Fibroblast of the aortic adventitia (primary cell): ENCODE data around the gene ZC3HAV1L. TPM values are rescaled to one million over a fixed set of nuclear protein-coding genes. Genes with fewer than 3 reads are reported as not detected.

Experiments used
- DNase-seq: peaks from one replicate; pipeline ENCODE4 v3.0.0-alpha.2; 2010; ENCODE audit warnings: low read depth
- H3K4me3 ChIP-seq: 2 replicates; pipeline ENCODE4 v1.5.1; 2011; ENCODE audit warnings: low read depth, mild to moderate bottlenecking, control low read depth, low read length, moderate library complexity
- CTCF ChIP-seq: IDR thresholded peaks from 2 replicates; pipeline ENCODE4 v1.5.1; 2011; ENCODE audit warnings: mild to moderate bottlenecking, low read length, control low read depth, inconsistent platforms; ENCODE audit not compliant: insufficient read depth
- total RNA-seq: library from RNA; depleted of rRNA; stranded (reverse); fragments of >200 nt; gene quantifications from 2 replicates; pipeline ENCODE4 v1.2.3, GENCODE V29; 2012; ENCODE audit warnings: low replicate concordance

The ZC3HAV1L gene
- total RNA-seq, 1 donor, result 11.9 TPM

- no peak overlapping the region for H3K4me3 ChIP-seq
- DNase-seq, result peak; percentile 75
- TF ChIP-seq CTCF, result no peak
Observed at GRCh38 chr7:138992052-138992531, 43.8 kb downstream of the ZC3HAV1L start.

DNA sequence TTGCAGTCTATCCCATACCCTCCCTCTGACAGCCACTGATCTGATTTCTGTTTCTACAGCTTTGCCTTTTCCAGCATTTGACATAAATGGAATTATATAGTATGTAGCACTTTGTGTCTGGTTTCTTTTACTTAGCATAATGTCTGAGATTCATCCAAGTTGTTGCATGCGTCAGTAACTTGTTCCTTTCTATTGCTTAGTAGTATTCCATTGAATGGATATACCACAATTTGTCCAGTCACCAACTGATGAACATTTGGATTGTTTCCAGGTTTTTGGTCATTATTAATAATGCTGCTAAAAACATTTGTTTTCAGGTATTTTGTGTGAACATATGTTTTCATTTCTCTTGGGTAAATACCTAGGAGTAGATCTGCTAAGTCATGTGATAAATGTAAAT is 48.2 kb downstream of the ZC3HAV1L start:
- no peak overlapping the region for H3K4me3 ChIP-seq
- DNase-seq, result no peak
- no peak for TF ChIP-seq CTCF

GRCh38 chr7:138982204-138982623 is 53.6 kb downstream of the ZC3HAV1L start:
- DNase-seq, result peak; percentile 16
- no peak for TF ChIP-seq CTCF
- H3K4me3 ChIP-seq, result no peak overlapping the region

- DNase-seq, result peak; percentile 48
- TF ChIP-seq CTCF, result no peak
Observed at GRCh38 chr7:138981332-138982203, 54.3 kb downstream of the ZC3HAV1L start, which contains the start of gene KIAA1549. TSS of gene KIAA1549 (minus strand) at chr7:138981389. CDS start at chr7:138981269, 120 bp downstream.

GRCh38 chr7:138980563-138981291 is 55.1 kb downstream of the ZC3HAV1L start:
- TF ChIP-seq CTCF, result no peak
- peak overlapping the region; percentile 79 for H3K4me3 ChIP-seq
- peak; percentile 10 for DNase-seq

More at GRCh38 chr7:138981332-138982203, 54.3 kb downstream of the ZC3HAV1L start, which contains the start of gene KIAA1549:
- peak within 1 kb of the TSS; percentile 79 for H3K4me3 ChIP-seq

- DNase-seq, result peak; percentile 26
- peak overlapping the region; percentile 79 for H3K4me3 ChIP-seq
- TF ChIP-seq CTCF, result no peak
Observed at GRCh38 chr7:138979988-138980562, 55.8 kb downstream of the ZC3HAV1L start.
